Activated T-cell treated with anti-CD3 and anti-CD28 coated beads for 48 hours (primary cell): ENCODE measurements around the gene RREB1.

Experiments
- DNase-seq: peaks from one replicate; pipeline ENCODE4 v3.0.0-alpha.2; 2020; ENCODE audit warnings: low read depth

Gene RREB1

DNA sequence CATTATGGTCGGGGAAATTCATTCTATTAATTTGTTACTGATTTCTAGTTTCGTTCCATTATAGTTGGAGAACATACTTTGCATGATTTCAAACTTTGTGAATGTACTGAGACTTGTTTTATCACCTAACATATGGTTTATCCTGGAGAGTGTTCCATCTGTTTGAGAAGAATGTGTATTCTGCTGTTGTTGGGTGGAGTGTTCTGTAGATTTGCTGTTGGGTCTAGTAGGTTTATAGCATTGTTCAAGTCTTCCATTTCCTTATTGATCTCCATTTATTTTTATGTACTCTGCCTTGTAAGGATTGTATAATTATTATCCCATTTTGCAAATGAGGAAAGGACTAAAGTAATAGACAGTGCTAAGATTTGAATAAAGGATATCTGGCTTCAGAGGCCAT lies 85.4 kb downstream of the RREB1 start:
- DNase-seq: no peak

DNA sequence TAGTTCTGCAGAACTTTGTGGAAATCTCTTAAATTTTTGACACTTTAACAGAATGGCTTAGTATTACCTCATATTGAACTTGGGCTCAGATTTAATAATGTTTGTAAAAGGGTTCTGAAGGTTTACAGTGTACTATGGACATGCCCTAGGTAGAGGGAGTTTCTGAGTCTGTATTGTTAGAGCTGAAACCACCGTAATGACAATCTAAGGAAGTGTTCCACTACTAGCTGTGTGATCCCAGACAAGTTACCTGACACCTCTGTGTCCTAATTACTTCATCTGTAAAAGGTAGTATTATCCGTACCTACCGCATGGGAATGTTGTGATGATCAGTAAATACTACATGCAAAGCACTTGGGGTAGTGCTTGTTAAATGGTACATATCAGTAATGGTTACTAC lies 86.9 kb downstream of the RREB1 start:
- DNase-seq: no peak

DNA sequence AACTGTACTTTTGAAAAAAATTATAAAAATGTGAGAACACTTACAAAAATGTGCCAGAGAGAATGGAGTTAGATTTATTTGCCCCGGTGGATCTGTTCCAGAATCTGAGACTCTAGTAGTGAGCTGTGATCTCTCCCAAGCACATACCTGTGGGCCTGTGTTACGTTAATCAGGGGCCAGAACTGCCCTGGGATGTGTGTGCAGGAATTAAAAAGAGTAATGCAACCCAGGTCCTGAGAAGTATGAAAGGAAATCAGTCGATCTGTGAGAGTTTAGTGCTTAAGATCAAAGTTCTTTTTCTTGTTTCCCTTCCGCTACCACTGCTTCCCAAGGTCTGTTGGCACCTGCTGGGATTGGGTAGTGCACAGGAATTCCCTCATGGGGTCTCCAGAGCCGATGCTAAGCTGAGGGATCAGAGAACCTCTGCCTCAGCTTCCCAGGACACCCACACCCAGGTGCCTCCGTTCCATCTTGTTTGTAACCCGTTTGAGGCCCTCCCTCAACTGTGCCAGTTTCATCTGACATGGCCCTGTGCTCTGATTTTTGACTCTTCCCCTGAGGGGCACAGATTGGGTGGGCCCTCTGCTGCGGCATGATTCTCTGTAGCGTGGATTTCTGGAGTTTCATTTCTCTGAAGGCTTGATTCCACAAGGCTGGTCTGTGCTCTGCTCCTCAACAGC lies 87.7 kb downstream of the RREB1 start:
- DNase-seq: no peak

DNA sequence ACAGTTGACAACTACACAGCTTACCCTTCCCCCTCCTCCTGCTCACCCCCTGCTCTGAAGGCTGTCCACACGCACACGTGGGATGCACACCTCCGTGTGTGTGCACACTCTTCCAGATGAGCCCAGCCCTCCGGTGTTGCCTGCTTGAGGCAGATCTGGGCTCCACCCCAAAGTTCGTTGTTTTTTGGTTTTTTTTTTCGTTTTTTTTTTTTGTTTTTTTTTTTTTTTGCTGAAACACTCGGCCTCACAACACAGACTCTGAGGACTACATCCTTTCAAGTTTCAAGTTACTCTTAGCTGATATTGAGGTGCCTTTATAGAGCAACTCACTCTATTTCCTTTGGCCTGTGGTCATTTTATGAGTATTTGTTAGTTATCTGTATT lies 88.2 kb downstream of the RREB1 start:
- no peak for DNase-seq

DNA sequence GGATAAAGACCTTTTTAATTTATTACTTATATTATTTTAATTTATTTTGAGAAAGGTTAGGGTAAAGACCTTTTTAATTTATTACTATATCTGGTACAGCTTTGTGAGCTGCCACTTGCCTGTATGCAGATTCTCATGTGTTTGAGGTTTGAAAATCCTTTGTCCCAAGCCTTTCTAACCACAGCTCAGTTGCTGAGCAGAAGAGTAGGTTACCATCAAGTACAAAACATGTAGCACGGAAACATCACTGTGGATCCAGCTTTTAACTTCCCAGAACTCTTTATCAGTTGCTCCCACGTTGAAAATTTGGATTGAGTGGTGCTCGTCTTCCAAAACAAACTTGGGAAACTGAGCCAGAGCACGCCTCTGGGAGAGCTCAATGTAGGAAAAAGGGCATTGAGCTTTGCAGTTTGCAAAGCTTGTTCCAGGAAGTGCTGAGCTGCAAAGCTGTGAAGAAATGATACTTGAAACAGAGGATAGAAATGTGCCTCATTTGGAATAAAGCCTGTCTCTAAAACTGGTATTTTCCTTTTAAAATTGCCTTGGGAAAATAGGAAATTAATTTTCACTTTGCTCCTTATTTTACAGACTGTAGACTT lies 89.0 kb downstream of the RREB1 start:
- no peak for DNase-seq

DNA sequence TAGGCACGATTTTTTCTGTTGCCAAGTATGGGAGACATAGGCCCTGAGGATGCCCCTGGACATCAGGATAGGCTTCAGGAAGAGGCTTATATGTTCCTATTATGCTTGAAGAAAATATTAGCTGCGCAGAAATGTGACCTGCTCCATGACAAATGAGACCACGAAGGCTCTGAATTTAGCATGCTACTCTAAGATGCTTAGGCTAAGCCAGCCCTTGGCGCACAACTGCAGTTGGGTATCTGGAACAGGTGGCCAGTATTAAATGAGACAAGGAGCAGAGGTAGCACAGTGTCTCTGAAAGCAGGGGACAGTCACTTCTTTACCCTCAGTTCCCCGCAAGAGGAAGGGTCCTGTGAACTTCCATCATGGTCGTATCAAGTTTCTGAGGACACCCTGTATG lies 90.0 kb downstream of the RREB1 start:
- DNase-seq: no peak

DNA sequence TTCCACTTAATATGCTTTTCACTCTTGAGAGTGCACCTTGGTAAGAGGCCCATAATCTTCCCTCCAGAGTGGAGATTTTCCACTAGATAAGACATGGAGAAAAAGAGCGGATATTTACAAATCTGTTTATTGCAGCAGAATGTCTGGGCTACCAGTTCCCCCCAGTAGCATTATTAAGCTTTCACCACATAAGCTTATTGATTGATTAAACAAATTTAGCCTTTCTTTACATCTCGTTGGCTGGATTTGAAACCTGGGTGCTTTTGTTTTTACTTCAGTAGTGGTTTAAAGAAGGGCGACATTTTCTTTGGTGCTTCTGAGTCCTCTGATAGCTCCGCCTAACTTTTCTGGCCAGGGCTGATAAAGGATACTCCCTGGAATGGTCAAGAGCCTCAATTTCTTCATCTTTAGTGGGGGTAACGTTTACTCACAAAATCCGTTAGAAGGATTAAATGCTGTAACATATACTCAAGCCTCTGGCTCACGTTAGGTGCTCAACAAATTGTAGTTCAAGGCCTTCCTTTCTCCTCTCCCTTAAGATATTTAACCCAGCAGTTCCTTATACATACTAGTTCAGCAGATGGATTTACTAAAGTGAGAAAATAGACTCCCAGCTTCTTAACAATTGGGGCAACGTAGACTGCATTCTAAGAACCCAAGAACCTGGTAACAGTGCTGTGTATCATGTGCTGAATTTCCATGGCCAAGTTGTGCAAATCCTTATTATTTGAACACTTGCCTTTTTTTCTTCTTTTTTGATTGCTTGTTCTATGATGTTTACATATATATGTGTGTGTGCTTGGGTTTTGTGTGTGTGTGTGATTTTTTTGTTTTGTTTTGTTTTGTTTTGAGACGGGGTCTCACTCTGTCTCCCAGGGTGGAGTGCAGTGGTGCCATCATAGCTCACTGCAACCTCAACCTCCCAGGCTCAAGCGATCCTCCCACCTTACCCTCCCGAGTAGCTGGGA lies 91.4 kb downstream of the RREB1 start:
- no peak for DNase-seq

DNA sequence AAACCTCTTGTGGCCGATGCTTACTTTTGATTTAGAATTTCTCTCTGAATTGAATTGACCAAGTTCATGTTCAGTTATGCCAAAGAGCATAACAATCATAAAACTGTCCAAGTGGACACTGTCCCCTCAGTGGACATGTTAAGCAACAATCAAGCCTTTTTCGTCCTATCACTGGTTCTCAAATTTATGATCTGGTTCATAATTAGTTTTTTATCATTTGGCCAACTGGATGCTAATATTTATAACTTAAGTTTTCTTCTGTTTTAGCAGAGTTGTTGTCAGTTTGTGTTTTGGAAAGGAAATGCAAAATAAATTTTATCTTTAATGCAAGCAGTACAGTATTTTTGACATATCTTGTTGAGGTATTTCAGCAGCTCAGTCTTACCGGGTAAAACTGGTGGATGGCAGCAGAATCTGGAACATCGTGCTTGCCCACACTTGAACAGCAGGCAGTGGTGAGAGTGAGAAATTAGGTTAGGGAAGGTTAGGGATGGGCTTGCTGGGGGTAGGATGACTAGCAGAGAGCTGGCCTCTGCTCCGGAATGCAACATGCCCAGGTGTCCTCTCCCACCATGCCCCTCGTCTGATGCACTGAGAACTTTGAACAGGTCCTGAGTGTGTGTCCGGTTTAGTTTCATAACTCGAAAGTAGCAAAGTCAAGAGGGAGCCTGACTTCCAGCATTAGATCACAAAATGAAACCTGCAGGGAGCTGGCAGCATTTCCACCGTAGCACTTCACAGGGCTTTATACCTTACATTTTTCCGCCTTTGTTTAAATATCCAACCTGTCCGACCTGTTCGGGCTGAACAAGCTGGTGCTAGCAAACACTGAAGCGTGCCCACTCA lies 93.1 kb downstream of the RREB1 start:
- DNase-seq: no peak

DNA sequence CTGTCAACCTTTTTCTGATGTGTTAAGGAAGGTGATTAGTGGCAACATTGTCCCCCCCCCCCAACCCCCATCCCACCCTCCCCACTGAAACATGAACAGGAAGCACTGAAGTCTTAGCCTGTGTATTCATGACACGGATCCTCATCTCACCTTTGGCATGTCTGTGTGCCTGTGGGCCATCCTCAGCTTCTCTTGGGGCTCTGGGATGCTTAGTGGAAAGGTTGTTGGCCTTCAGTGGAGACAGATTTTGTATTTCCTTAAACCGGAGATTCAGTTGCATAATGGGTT lies 93.6 kb downstream of the RREB1 start:
- DNase-seq: no peak

DNA sequence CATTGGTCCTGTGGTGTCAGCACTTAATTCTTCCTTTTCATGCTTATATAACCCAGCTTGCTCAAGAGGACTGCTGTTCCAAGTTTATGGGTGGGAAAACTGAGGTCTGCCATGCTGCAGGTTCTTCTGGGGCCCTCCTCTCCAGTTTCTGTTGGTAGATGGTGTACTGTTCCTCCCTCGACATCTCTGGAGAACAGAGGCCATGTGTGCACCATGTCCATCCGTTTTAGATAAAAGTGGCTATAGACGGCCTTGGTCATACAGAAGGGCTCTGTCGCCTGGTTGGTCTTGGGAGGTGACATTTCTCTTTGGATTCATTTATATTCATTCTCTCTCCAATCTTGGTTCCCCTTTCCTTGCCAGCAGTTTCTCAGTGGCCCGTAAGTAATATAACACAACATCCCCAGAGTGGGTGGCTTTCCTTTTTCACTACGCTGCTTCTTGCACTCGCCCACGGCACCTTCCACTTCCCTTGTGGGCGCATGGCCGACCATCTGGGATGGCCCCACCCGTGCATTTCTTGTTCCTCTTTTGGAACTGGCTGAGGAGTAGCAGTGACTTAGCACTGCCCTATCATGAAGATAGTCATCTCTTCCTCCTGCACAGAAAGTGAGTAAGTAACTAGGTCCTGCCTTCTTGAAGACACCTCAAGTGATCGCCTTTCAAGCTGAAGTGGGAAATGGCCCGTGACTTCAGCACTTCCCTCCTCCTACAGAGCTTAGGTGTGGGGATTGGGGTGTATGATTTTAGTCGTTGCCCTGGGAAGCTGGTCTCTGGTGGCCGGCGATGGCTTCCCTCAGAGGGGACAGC lies 94.2 kb downstream of the RREB1 start:
- peak; percentile 12 for DNase-seq

DNA sequence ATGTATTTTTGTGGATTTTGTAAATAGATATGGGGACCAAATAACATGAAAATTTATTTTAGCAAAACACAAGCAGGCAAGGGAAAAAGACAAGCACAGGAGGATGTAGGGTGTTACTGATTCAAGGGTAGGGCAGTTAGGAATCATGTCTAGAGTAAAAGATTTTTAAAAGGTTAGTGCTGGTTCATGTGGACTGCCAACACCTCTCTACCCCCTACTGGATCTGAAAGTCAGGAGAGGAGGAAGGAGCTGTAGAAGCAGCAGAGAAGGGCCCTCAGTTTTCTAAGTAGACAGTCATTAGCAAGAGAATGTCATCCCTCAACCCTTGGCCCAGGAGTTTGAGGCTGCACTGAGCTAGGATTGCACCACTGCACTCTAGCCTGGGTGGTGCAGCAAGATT lies 95.2 kb downstream of the RREB1 start:
- no peak for DNase-seq

DNA sequence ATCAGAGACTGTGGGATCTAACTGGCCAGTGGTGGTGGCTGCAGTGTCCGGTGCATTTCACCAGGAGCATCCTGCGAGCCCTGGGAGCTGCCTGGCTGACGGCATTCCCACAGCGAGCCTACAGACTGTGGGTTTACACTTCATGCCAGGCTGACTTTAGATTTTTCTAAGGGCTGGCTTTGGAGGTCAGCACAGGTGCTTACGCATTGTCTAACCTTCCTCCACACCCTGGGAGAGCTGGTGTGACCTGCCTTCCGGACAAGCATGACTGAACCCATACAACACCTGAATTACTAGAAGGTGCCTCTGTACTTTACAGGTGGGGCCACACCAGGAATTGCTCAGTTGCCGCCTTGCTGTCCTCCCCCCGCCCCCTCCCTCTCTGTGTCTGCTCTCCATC lies 96.2 kb downstream of the RREB1 start:
- DNase-seq: no peak

DNA sequence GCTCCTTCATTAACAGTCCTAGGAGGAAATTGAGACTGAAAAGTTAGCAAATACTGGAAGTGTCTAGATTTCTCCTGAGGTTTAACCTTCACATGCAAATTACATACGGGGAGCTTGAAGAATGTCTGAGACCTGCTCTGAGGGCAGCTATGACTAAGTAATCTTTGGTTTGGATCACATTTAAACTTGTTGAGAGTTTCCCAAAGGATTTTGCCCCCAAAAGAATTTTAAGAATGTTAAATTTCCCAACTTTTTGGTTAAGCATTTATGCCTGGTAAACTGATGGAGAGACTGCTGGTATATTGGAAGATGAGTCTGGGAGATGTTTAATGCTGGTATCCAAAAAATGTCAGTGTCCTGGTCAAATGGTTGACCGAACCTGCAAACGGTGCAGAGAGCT lies 97.0 kb downstream of the RREB1 start:
- DNase-seq: no peak

DNA sequence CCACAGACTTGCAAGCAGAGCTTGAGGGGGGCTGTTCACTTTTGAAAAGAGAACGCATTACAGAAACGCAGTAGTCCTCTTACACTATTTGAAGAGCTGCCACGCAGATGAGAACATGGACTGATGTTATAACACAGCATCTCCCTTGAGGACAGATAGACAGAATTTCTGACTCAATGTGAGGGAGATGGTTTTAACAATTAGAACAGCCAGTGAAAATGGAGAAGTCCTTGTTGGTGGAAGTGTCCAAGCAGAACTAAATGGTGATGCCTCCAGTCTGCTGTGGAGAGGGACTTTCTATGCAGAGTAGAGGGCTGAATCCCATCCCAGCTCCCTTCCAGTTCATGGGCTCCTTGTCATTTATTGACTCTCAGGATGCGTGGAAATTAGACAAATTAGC lies 100.0 kb downstream of the RREB1 start:
- DNase-seq: no peak

DNA sequence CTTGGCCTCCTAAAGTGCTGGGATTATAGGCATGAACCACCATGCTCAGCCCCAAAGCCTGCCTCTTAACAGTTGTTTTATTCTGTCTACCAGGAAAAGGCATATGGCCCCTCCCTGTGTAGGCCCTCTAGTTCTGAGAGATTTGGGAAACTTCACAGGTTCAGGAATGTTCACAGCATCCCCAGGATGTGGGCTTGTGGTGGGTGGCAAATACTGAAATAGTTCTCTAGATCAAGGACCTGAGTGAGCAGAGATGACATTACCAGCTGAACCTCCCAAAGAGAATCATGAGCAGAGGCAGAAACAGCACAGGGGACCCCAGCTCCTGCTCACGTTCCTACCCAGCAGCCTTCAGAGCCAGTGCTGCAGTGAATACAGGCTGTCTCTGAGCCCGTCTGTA lies 105.7 kb downstream of the RREB1 start:
- DNase-seq: no peak

DNA sequence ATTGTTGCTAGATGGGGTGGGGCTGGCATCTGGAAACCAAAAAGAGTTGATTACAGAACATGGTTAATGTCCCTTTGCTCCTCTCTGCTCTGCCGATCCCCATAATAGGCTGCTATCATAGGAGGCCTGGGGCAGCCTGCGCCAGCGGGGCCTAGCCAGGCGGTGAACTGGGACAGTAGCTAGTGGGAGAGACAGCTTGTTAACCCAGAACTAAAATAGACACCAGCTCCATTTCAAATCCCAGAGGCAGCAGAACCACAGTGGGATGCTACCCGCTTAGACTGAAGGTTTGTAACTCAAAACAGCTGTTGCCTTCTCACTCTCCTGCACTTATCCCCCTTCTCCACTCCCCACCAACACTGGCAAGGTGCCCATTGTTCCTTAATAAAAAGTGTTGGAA lies 106.7 kb downstream of the RREB1 start:
- no peak for DNase-seq

DNA sequence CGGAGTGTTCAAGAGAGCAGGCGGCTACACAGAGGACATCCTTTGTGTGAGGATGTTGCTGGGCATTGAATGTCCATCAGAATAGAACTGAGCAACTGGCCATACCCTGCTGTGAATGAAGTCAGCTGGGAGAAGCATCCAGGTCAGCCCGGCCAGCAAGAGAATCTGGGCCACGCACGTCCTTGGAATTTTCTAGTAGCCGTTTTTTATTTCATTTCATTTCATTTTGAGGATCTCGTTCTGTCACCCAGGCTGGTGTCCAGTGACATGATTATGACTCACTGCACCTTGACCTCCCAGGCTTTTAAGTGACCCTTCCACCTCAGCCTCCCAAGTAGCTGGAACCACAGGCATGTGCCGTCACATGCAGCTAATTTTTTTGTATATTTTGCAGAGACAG lies 107.4 kb downstream of the RREB1 start:
- DNase-seq: no peak

DNA sequence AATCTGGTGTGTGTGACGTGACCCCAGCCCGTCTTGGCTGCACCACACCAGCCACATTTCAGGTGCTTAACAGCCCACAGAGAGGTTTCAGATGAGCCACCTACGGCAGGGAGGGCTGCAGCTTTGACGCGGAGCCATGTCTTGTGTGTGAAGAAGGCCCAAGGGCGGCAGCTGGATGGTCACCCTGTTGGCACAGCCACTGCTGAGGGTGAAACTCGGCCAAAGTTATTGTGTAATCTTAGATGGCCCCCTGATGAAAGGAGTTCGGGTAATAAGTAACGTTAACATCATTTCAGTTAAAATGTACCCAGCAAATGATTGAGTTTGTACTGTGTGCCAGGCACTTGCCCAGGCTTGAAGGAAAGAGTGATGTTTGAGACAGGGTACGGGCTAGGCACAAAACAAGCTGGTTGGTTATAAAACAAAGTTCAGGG lies 108.1 kb downstream of the RREB1 start:
- DNase-seq: no peak

DNA sequence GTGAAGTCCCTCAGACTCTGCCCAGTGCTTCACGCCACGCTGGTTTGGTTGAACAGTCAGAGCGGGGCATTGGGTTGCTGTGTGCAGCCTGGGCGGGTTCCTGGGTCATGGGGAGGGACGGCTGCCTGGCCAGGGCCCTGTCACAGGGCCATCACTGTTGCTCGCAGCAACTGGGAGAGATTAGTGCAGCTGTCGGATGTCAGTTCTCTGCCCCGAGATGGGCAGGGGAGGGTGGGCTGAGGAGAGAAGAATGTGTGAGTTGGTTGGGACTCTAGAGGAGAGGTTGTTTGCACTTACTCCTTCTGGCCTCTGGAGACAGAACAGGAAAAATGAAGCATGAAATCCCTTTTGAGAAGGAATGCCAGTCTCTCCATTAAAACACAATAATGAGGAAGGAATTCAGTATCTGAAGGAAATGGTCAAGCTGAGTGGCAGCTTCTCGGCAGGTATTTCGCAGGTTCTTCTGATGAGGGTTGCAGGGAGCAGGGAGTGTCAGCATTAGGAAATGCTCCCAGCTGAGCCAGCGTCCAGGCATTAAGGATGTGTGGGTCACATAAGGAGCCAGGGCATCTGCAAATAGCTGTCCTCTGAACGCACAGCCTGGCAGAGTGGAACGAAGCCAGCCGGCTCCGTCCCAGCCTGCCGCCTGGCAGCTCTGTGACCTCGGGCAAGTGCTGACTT lies 109.3 kb downstream of the RREB1 start:
- no peak for DNase-seq

DNA sequence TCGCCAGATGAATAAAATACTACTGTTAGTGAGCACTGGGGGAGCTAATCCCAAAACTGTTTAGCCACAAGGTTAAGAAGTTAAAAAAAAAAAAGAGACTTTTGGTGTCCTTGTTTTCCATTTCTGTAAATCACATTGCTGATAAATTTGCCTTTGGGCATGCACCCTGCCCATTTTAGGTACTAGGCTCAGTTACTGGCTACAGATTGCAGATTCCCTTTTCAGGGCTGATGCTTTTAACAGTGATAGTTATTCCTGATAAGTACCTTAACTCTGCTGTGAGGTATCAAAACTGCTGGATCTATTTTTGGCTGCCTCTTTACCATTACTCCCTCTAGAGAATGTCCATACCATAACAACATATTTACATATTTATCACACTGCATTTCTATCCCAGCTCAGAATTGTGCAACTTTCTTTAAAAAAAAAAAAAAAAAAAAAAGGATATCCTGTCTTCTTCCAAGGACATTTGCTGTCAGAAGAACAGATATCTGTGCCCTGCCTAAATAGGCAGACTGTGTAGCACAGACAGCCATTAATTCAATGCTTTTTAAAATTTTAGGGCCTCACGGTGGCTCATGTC lies 110.7 kb downstream of the RREB1 start:
- no peak for DNase-seq

DNA sequence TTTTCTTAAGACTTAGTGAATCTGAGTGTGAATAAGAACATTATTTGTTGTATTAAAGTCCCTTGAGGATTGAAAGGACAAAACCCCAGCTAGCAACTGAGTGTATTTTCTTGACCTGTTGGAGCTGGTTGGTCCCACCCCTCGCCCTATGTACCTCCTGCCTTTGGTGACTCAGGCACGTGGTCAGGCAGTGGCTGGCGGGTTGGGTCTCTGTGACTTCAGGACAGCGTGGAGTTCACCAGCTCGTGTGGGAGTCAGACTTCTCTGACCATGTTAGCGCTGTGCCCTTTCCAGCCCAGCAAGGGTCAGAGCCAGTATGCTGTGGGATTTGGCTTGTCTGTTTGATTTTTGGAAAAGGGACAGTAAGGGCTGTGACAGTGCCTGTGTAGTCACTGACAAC lies 111.5 kb downstream of the RREB1 start:
- peak; percentile 9 for DNase-seq
